Inflammatory macrophage treated with lipopolysaccharide for 4 hours (primary cell): ENCODE results near the gene DNAJC13.
"Not testable (repeated sequence)": the region's sequence is repeated elsewhere in the genome, so short reads cannot be mapped to it uniquely, and the experiment has no call there.

Experiments
- DNase-seq: peaks from one replicate; pipeline ENCODE4 v3.0.0-alpha.2; 2020

The DNAJC13 gene

GRCh38 chr3:132549890-132550578 lies 132.7 kb downstream of the DNAJC13 start:
- DNase-seq: peak; percentile 29

GRCh38 chr3:132550579-132551305 lies 133.4 kb downstream of the DNAJC13 start:
- DNase-seq: no peak

- DNase-seq: no peak
Observed at GRCh38 chr3:132553826-132554225, 136.5 kb downstream of the DNAJC13 start.

- DNase-seq: no peak
Observed at GRCh38 chr3:132554437-132554836, 137.1 kb downstream of the DNAJC13 start.

- no peak for DNase-seq
Observed at GRCh38 chr3:132555306-132556035, 138.2 kb downstream of the DNAJC13 start.

GRCh38 chr3:132556036-132556386 lies 138.7 kb downstream of the DNAJC13 start:
- DNase-seq: not testable (repeated sequence)

GRCh38 chr3:132556508-132557159 lies 139.3 kb downstream of the DNAJC13 start:
- DNase-seq: no peak

- DNase-seq: no peak
Observed at GRCh38 chr3:132561003-132561402, 143.7 kb downstream of the DNAJC13 start.

GRCh38 chr3:132563420-132564069 lies 146.2 kb downstream of the DNAJC13 start:
- peak; percentile 30 for DNase-seq

- no peak for DNase-seq
Observed at GRCh38 chr3:132564070-132564465, 146.8 kb downstream of the DNAJC13 start.

GRCh38 chr3:132568422-132568821 lies 151.1 kb downstream of the DNAJC13 start:
- DNase-seq: no peak

GRCh38 chr3:132569153-132569552 lies 151.9 kb downstream of the DNAJC13 start:
- no peak for DNase-seq

- DNase-seq: no peak
Observed at GRCh38 chr3:132569580-132569979, 152.3 kb downstream of the DNAJC13 start.

GRCh38 chr3:132570016-132570415 lies 152.7 kb downstream of the DNAJC13 start:
- DNase-seq: no peak

- no peak for DNase-seq
Observed at GRCh38 chr3:132573797-132574211, 156.5 kb downstream of the DNAJC13 start.

- no peak for DNase-seq
Observed at GRCh38 chr3:132587401-132587800, 170.1 kb downstream of the DNAJC13 start.
